HCT116 (cell line): Measurements from ENCODE around the gene ZNF783.

Source experiments
- CTCF ChIP-seq, 3 experiments: fragments of 200-600 bp in 1 of 3; sonication (generic) in 1 of 3; IDR thresholded peaks in 2 of 3; conservative IDR thresholded peaks in 1 of 3; 2 replicates each; pipeline ENCODE4 v1.5.1; 2012 to 2017; ENCODE audit warnings: low read depth in 2 of 3, low read length in 2 of 3, antibody characterized with exemption in 1 of 3, borderline replicate concordance in 1 of 3, control low read depth in 1 of 3, mild to moderate bottlenecking in 1 of 3, mixed read lengths in 1 of 3, mixed run types in 1 of 3, moderate library complexity in 1 of 3; ENCODE audit not compliant: insufficient read depth in 1 of 3
- EGR1 ChIP-seq: IDR thresholded peaks from 2 replicates; pipeline ENCODE4 v1.6.1; 2012; ENCODE audit warnings: low read depth
- EZH2 ChIP-seq: fragments of 200-600 bp; sonication (generic); IDR thresholded peaks from 2 replicates; pipeline ENCODE4 v1.6.1; 2017; ENCODE audit warnings: antibody characterized with exemption, mixed run types
- JUND ChIP-seq: IDR thresholded peaks from 2 replicates; pipeline ENCODE4 v1.6.1; 2012
- POLR2A ChIP-seq: IDR thresholded peaks from 2 replicates; pipeline ENCODE4 v1.7.0; 2011; ENCODE audit warnings: borderline replicate concordance; ENCODE audit not compliant: insufficient read depth, insufficient read length; ENCODE audit errors: extremely low read depth
- POLR2AphosphoS5 ChIP-seq: IDR thresholded peaks from 2 replicates; pipeline ENCODE4 v1.6.1; 2011; ENCODE audit warnings: mild to moderate bottlenecking, low read depth, low read length, moderate library complexity
- SP1 ChIP-seq: IDR thresholded peaks from 2 replicates; pipeline ENCODE4 v1.6.1; 2012; ENCODE audit warnings: low read depth
- SRF ChIP-seq: IDR thresholded peaks from 2 replicates; pipeline ENCODE4 v1.6.1; 2012; ENCODE audit warnings: low read depth

- TF ChIP-seq SRF (no peak), POLR2A (no peak), JUND (no peak), CTCF (IDR thresholded peaks at IDR 0.05 in 2 of 3, conservative IDR thresholded peaks at IDR 0.05 in 1 of 3; ENCODE audit: borderline replicate concordance in 1 of 3, insufficient read depth in 1 of 3, low read depth in 2 of 3, low read length in 2 of 3) (no peak), EGR1 (no peak), POLR2AphosphoS5 (no peak), EZH2 (no peak), SP1 (no peak)
These were observed 4.8 kb upstream of the ZNF783 start for GRCh38 chr7:149257146-149257545.
